EH (cell line): ENCODE results near the gene TUT7.

ENCODE experiments used
- DNase-seq: peaks from one replicate; pipeline ENCODE4 v3.0.0-alpha.2; 2015; ENCODE audit warnings: low read depth

TUT7 gene

DNA sequence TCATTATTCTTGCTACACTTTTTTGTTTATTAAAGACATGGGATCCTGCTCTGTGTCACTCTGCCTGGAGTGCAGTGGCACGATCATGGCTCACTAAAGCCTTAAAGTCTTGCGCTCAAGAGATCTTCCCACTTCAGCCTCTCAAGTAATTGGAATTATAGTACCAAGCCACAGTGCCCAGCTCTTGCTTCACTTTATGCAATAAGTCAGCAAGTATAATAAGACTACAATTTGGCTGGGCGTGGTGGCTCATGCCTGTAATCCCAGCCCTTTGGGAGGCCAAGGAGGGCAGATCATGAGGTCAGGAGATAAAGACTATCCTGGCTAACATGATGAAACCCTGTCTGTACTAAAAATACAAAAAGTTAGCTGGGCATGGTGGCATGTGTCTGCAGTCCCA lies 100.6 kb downstream of the TUT7 start:
- no peak for DNase-seq

DNA sequence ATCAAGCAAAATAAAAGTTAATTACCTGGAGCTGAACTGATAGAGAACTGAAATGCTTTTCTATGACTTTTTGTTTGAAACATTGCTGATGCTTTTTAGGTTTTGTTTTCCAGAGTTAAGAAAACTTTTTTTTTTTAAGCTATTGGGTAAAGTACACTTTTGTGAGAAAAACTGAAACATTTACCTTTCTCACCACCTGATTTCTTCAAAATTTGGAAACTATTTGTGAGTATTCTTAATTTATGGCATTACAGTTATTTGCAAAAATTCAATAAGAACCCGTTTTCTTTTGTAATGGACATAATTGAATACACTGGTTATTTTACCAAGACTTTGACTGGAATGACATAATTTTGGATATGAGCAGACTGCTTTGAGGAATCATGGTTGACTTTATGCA lies 101.3 kb downstream of the TUT7 start:
- DNase-seq = no peak

DNA sequence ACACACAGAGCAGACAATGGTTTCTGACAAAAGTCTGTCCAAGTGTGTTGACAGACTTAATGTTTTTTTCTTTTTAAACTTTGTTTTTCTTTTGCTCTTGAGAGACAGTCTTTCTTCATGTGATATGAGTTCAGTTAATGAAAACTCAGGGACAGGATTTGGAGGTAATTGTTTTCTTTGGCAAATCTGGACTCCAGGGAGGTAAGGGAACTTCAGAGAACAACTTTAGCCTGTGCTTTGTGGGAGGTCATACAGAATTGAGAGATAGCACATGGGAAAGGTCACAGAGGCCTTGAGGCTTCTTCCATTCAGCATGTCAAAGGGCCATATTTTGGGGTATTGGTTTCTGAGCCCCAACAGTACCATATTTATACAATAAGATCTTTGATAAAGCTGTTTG lies 104.1 kb downstream of the TUT7 start:
- DNase-seq = no peak

DNA sequence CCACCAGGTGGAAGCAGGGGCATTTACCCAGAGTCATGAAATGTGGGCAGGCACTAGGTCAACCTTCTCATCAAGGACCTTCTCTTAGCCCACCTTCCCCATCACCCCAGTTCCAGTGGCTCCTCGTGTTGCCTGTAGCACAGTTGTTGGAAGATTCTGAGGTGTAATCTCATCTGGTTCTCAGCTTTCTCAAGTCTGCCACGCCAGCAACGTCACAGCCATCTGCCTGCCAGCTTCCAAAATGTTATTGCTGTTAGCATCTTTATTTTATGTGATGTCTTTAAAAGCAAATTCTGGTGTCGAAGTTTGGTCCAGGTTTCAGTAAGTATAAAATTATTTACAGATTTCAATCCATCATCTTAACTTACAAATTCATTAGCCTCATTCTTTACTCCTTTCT lies 105.5 kb downstream of the TUT7 start:
- DNase-seq = no peak

DNA sequence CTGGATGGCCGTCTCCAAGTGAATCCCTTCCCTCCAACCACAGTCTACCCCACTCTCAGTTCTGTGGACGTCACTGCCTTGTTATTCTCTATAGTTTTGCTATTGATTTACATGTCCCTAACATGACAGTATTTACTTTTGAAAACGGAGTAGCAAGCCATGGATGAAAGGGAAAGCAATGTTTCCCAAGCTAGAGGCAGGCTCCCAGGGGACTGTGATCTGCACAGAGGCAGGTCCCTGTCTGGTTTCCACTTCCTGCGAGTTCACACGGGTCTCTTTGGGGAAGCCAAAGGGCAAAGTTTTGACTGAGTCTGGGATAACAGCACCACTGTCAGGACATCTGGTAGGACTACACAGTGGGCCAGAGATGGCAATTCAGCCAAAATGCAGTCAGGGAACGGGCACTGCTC lies 107.5 kb downstream of the TUT7 start:
- no peak for DNase-seq

DNA sequence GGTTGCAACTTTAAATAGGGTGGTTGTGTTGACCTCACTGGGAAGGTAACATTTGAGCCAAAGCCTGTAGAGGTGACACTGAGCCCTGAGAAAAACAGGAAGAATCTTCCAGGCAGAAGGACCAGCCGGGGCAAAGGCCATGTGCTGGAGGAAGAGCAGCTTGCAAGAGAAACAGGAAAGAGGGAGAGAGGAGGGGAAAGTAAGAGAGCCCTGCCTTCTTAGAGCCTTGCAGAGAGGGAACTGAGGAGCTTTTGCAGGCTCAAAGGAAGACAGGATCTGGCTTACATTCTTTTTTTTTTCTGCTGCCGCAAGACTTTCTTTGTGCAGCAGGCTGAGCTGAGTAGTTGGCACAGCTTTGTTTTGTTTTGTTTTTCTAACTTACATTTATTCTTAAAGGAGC lies 112.1 kb downstream of the TUT7 start:
- no peak for DNase-seq

DNA sequence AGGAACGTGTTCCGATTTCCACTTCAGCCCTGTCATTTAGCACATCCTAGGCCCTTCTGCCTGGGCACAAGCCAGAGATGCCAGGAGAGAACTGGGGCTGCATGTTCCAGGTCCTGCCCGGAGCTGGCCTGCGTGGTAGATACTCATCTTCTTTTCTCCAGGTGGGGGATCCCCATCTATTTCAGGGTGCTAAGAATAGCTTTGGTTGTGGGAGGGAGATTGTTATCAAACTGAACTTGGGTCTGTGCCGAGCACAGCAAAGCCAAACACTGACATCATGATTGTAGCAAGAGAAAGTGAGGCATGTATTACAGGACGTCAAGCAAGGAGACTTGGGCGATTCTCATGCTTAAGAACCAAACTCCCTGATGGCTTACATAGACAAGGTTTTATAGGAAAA lies 113.0 kb downstream of the TUT7 start:
- no peak for DNase-seq

DNA sequence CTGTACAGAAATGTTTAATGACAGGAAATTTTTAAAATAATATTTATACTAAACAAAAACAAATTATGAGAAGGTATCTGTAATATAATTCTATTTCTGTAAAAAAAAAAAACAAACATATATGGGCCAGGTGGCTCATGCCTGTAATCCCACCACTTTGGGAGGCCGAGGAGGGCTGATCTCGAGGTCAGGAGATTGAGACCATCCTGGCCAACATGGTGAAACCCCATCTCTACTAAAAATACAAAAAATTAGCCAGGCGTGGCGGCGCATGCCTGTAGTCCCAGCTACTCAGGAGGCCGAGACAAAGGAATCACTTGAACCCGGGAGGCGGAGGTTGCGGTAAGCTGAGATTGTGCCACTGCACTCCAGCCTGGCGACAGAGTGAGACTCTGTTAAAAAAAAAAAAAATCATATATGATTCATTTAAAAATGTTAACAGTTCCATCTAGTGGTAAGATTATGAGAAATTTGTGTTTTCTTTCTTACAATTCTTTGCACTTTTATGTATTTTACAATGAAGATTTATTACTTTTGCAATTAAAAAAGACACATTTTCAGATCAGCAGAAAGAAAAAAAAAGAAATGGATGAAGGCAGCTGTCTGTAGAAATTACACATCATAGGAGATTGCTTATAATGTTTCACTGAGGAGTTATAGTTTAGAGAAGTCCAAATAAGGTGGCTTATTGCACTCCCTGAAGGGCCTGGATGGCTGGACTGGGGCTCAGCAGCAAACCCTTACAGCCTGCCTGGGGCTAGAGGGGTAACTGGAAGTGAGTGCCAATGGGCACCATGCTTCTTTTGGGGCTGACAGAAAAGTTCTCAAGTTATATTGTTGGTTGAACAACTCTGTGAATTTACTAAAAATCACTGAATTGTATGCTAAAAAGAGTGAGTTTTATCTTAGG lies 115.1 kb downstream of the TUT7 start:
- no peak for DNase-seq
